HUES48 (cell line): ENCODE results near the gene RCAN2.
"Not testable (repeated sequence)": the region's sequence is repeated elsewhere in the genome, so short reads cannot be mapped to it uniquely, and the experiment has no call there.

Experiments
- H3K27ac ChIP-seq: one replicate; pipeline ENCODE4 v1.7.0; 2013; ENCODE audit warnings: low read depth, low read length, inconsistent platforms
- H3K27me3 ChIP-seq: 2 replicates; pipeline ENCODE4 v1.6.1; 2013; ENCODE audit warnings: mild to moderate bottlenecking, low read length; ENCODE audit not compliant: control insufficient read depth, insufficient read depth
- H3K36me3 ChIP-seq: 2 replicates; pipeline ENCODE4 v1.6.1; 2013; ENCODE audit warnings: low read length; ENCODE audit not compliant: control insufficient read depth, insufficient read depth
- H3K4me1 ChIP-seq: 2 replicates; pipeline ENCODE4 v1.6.1; 2013; ENCODE audit warnings: mild to moderate bottlenecking, low read length; ENCODE audit not compliant: control insufficient read depth, insufficient read depth
- H3K4me3 ChIP-seq: 2 replicates; pipeline ENCODE4 v1.5.1; 2013; ENCODE audit warnings: mild to moderate bottlenecking, low read depth, low read length
- H3K9ac ChIP-seq: 2 replicates; pipeline ENCODE4 v1.6.1; 2013; ENCODE audit warnings: mild to moderate bottlenecking, low read depth, low read length, moderate library complexity
- H3K9me3 ChIP-seq: 2 replicates; pipeline ENCODE4 v1.6.1; 2013; ENCODE audit warnings: low read length; ENCODE audit not compliant: control insufficient read depth, insufficient read depth

RCAN2 gene

DNA sequence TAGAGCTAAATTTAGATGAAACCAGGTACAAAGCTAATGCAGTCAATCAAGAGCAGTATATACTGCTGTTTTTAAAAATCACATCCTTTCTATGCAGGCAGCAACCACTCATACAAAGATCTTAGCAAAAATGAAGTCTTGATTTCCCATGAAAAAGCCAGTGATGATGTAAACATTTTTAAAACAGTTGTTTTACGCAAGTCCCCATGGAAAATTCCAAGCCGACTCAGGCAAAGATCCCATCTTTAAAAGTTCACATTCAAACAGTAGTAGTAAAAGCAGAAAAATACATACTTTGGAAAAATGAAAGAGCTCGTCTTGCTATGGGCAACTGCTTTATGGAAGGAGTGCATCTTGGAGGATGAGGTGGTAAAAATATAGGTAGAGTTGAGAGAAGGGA, 84.0 kb downstream of the RCAN2 start:
- H3K9me3 ChIP-seq = no peaks in the 10 kb centered on the region

GRCh38 chr6:46405620-46406180, 85.5 kb downstream of the RCAN2 start:
- H3K27me3 ChIP-seq, H3K9ac ChIP-seq, H3K27ac ChIP-seq, H3K36me3 ChIP-seq, H3K9me3 ChIP-seq, H3K4me3 ChIP-seq, H3K4me1 ChIP-seq: not testable (repeated sequence)

More for the DNA sequence above, 84.0 kb downstream of the RCAN2 start:
- H3K27ac ChIP-seq = no peak overlapping the region
- H3K4me1 ChIP-seq = no peaks in the 10 kb centered on the region
- no peak overlapping the region for H3K4me3 ChIP-seq
- no peak overlapping the region for H3K9ac ChIP-seq
- no peaks in the 10 kb centered on the region for H3K27me3 ChIP-seq
- H3K36me3 ChIP-seq = no peaks in the 10 kb centered on the region

DNA sequence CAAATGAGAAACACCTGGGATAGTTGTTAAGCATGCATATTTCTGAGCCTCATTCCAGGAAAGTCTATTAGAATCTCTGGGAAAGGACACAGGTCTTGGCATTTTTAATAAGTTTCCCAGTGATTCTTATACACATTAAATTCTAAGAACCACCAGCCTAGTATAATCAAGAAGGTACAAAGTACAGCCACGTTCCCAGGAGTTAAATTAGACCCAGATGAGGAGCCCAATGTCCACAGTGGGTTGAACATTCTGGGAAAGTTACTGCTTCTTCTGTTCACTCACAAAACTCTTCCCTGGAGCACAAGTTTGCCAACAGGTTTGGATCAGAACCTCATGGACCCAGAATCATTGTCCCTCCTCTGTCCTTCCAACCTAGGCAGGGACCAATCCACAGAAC, 90.4 kb downstream of the RCAN2 start:
- Histone ChIP-seq H3K4me3 (no peak overlapping the region), H3K9ac (no peak overlapping the region), H3K9me3 (no peaks in the 10 kb centered on the region), H3K27ac (no peak overlapping the region), H3K4me1 (no peaks in the 10 kb centered on the region), H3K27me3 (no peaks in the 10 kb centered on the region), H3K36me3 (no peaks in the 10 kb centered on the region)

GRCh38 chr6:46395530-46395929, 95.7 kb downstream of the RCAN2 start:
- H3K4me1 ChIP-seq = no peaks in the 10 kb centered on the region
- H3K36me3 ChIP-seq = no peaks in the 10 kb centered on the region

DNA sequence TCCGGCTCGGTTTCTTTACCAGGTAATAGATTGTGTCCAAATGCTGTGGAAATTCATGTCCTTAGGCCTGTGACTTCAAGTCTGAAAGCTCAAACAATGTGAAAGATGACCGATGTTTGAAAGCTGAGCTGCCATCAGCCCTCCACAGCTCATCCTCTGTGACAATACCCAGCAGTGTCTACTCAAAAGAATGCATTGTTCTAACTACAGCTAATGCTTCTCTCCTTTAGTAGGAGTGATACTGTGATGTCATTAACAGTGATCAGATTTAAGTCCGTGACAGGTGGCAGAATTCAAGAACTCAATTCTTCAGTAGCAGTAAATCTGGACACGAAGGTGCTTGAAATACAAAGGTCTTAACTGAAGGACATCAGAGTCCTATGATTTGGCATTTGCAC, 97.3 kb downstream of the RCAN2 start:
- Histone ChIP-seq H3K4me1 (no peaks in the 10 kb centered on the region), H3K9me3 (no peaks in the 10 kb centered on the region), H3K27me3 (no peaks in the 10 kb centered on the region), H3K9ac (no peak overlapping the region), H3K27ac (no peak overlapping the region), H3K36me3 (no peaks in the 10 kb centered on the region), H3K4me3 (no peak overlapping the region)

More at GRCh38 chr6:46395530-46395929, 95.7 kb downstream of the RCAN2 start:
- H3K27ac ChIP-seq = no peak overlapping the region
- H3K9me3 ChIP-seq = no peaks in the 10 kb centered on the region
- H3K9ac ChIP-seq = no peak overlapping the region
- H3K27me3 ChIP-seq = no peaks in the 10 kb centered on the region
- H3K4me3 ChIP-seq = no peak overlapping the region

- Histone ChIP-seq H3K36me3 (no peaks in the 10 kb centered on the region), H3K27me3 (no peaks in the 10 kb centered on the region), H3K9me3 (no peaks in the 10 kb centered on the region), H3K4me3 (no peak overlapping the region), H3K27ac (no peak overlapping the region), H3K9ac (no peak overlapping the region), H3K4me1 (no peaks in the 10 kb centered on the region)
Observed at GRCh38 chr6:46393161-46393939, 97.9 kb downstream of the RCAN2 start.

- Histone ChIP-seq H3K9me3 (no peaks in the 10 kb centered on the region), H3K4me1 (no peaks in the 10 kb centered on the region), H3K36me3 (no peaks in the 10 kb centered on the region), H3K27ac (no peak overlapping the region), H3K27me3 (no peaks in the 10 kb centered on the region), H3K9ac (no peak overlapping the region), H3K4me3 (no peak overlapping the region)
Observed at GRCh38 chr6:46392294-46392693, 99.0 kb downstream of the RCAN2 start.

DNA sequence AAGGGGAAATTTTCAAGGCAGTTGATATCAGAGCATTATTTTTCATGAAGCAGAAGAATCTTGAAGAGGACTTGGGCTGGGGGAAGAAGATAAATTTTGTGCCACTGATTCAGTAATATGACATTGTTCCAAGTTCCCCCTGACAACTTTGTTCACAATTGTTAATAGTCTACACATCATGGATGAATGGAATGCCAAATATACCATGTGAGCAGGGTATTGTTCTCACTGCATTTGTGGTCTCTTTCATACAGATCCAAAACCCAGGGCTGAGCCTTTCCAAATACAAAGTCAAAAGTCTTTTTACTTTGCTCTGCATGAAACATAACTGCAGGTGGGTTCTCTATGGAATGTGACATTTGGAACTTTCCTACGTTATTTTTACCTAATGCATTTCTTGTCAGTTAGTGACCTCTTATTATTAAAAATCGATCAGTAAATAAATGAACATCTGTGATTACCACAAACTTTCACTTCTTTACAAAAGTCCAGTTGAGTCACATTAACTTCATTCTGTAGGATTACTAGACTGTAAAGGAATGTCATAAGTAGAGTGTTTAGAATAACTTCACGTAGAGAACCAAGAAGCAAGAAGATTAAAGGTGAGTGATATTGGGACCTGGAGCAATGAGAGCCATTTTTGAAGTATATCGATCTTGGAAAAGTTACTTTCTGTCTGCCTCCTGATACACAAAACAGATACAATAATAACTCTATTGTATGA, 100.9 kb downstream of the RCAN2 start:
- no peak overlapping the region for H3K4me3 ChIP-seq
- no peak overlapping the region for H3K9ac ChIP-seq
- no peaks in the 10 kb centered on the region for H3K4me1 ChIP-seq
- no peaks in the 10 kb centered on the region for H3K27me3 ChIP-seq
- H3K9me3 ChIP-seq = no peaks in the 10 kb centered on the region
- H3K27ac ChIP-seq = no peak overlapping the region
- no peaks in the 10 kb centered on the region for H3K36me3 ChIP-seq

- H3K4me1 ChIP-seq, H3K27me3 ChIP-seq, H3K4me3 ChIP-seq, H3K9ac ChIP-seq, H3K9me3 ChIP-seq, H3K27ac ChIP-seq, H3K36me3 ChIP-seq: not testable (repeated sequence)
Observed at GRCh38 chr6:46387728-46388127, 103.5 kb downstream of the RCAN2 start.

DNA sequence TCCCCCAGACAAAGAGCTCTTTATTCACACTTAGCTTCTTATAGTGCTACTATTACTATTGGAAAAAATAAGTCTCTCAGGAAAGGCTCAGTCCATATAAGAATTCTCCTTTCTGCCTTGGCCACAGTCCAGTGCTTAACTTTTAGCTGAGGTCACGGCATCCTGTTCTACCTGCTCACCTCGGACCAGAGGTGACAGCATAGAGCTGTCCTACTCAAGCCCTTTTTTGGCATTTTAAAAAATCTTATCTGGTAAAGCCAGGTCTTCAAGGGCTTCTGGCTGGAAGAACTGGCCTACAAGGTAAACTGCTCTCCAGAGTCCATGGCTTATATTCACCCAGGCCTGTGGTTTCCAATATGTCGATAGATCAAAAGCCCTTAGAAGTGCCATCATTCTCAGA, 109.7 kb downstream of the RCAN2 start:
- Histone ChIP-seq H3K4me1 (peaks cover 6% of the 10 kb centered on the region), H3K9me3 (no peaks in the 10 kb centered on the region), H3K4me3 (no peak overlapping the region), H3K27me3 (no peaks in the 10 kb centered on the region), H3K9ac (no peak overlapping the region), H3K36me3 (no peaks in the 10 kb centered on the region), H3K27ac (no peak overlapping the region)

DNA sequence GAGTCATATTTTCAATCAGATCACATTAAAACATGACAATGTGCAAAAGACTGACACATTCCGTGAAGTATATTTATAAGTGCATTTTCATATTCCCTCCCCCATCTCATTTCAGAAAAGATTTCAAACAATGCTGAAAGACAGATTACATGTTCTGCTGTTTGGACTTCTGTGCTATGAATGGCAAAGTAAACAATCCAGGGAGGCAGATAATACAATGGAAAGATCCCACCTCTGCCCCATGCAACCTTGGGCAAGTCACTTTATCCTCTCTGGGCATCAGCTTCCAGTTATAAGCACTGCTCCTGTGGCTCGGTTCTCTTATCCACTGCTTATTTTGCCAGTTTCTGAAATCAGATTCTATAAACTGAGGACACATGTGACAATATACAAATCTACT, 110.2 kb downstream of the RCAN2 start:
- Histone ChIP-seq H3K27ac (no peak overlapping the region), H3K9ac (no peak overlapping the region), H3K4me3 (no peak overlapping the region), H3K27me3 (no peaks in the 10 kb centered on the region), H3K36me3 (no peaks in the 10 kb centered on the region), H3K4me1 (peaks cover 6% of the 10 kb centered on the region), H3K9me3 (no peaks in the 10 kb centered on the region)
